Heart left ventricle (tissue), 16 donors: ENCODE measurements around the gene LUM. TPM values are rescaled to one million over a fixed set of nuclear protein-coding genes. Genes with fewer than 3 reads are reported as not detected.

ENCODE experiments used
- ATAC-seq, 4 donors: fragments of 200-7000 bp; cut with Tn5 transposase; one replicate each; pipeline ENCODE4 v1.9.1; 2020 to 2022; ENCODE audit warnings: moderate library complexity in 4 of 4, mild to moderate bottlenecking in 3 of 4, moderate number of reproducible peaks in 1 of 4
- DNase-seq, 5 donors: peaks; one replicate each; pipeline ENCODE4 v3.0.0-alpha.2; 2020
- H3K27ac ChIP-seq, 12 donors: fragments of 200-600 bp; sonication (generic) in 4 of 12; one replicate each; pipeline versions ENCODE4 v1.5.0 to v1.8.0; 2016 to 2022; ENCODE audit warnings: mild to moderate bottlenecking in 2 of 12
- H3K27me3 ChIP-seq, 9 donors: fragments of 200-600 bp; sonication (generic) in 2 of 9; one replicate each; pipeline versions ENCODE4 v1.5.1 to v1.8.0; 2016 to 2022; ENCODE audit warnings: mild to moderate bottlenecking in 3 of 9
- H3K36me3 ChIP-seq, 9 donors: fragments of 200-600 bp; sonication (generic) in 2 of 9; one replicate each; pipeline versions ENCODE4 v1.5.0 to v1.8.0; 2018 to 2022; ENCODE audit warnings: mild to moderate bottlenecking in 2 of 9
- H3K4me1 ChIP-seq, 12 donors: fragments of 200-600 bp; sonication (generic) in 4 of 12; one replicate each; pipeline versions ENCODE4 v1.5.0 to v1.8.0; 2016 to 2022; ENCODE audit warnings: mild to moderate bottlenecking in 3 of 12
- H3K4me3 ChIP-seq, 12 donors: fragments of 200-600 bp; sonication (generic) in 4 of 12; one replicate each; pipeline versions ENCODE4 v1.5.0 to v1.8.0; 2017 to 2022; ENCODE audit warnings: mild to moderate bottlenecking in 9 of 12, moderate library complexity in 4 of 12
- H3K9me3 ChIP-seq, 12 donors: fragments of 200-600 bp; sonication (generic) in 4 of 12; one replicate each; pipeline versions ENCODE4 v1.5.0 to v1.8.0; 2016 to 2022; ENCODE audit warnings: mild to moderate bottlenecking in 1 of 12
- CTCF ChIP-seq, 12 donors: fragments of 200-600 bp; sonication (generic) in 4 of 12; IDR thresholded peaks; one replicate each; pipeline versions ENCODE4 v1.5.0 to v1.8.0; 2018 to 2022; ENCODE audit warnings: antibody characterized with exemption in 12 of 12, mild to moderate bottlenecking in 5 of 12
- POLR2A ChIP-seq, 2 donors: fragments of 450-650 bp; IDR thresholded peaks; one replicate each; pipeline ENCODE4 v1.6.1; 2017; ENCODE audit warnings: antibody characterized with exemption in 2 of 2, mild to moderate bottlenecking in 2 of 2, moderate library complexity in 2 of 2
- WGBS, 4 donors: extraction: QIAGEN DNeasy Blood & Tissue Kit in 2 of 4; methylation state at CpG; one replicate each; pipeline versions ENCODE4 v1.1.5 to v1.1.7; 2013 to 2018; 5-methylcytosine and 5-hydroxymethylcytosine counted together
- intact Hi-C, 10 donors: fragments of 100-400 bp; cut with DNase I; formaldehyde crosslinking; loops; one replicate each; pipeline versions ENCODE4 v1.11.1 to v1.14.2; 2022
- long read RNA-seq, 3 donors: library from polyadenylated mRNA; unstranded; transcript quantifications; one replicate each; pipeline ENCODE4 v2.0.0, GENCODE V29; 2020 to 2021
- polyA plus RNA-seq, 2 donors: library from polyadenylated mRNA; stranded (reverse); fragments of 200-250 nt; gene quantifications; one replicate each; pipeline ENCODE4 v1.2.3, GENCODE V29; 2013
- total RNA-seq, 9 donors: library from RNA; depleted of rRNA in 2 of 9; stranded (reverse); fragments of >200 nt in 2 of 9; fragmentation: NEBNext Ultra II Directional in 3 of 9; extraction: Animal tissue kit (Norgen Biotek cat#: 25700) in 3 of 9; gene quantifications; one replicate each; pipeline versions ENCODE4 v1.1.0 to v1.2.4, GENCODE V29; 2016 to 2023
- donor health status: ischemic (EF 13 %, LVEDD 7.1; RV severe dilation, severe dysfunction).
- donor health status: healthy with polysubstance abuse.
- donor health status: DM: no; HTN: yes; CAD: no.
- donor health status: DM: no; HTN: no; CAD: no.
- donor health status: ischemic (EF 25% LVEDD 6.9; RV normal size, moderate dysfunction).
- donor health status: ischemic (EF 25% LVEDD 5.7; RV mildly dilated, moderate dysfunction).
- donor health status: healthy.
- donor health status: DM: yes; HTN: yes; CAD: no.
- donor health status: ischemic (EF 35%, LVEDD 5.7; RV mildly dilated, moderate dysfunction).
- donor health status: nonischemic (EF 11% LVEDD 7.7; RV severe dilation, severe dysfunction).
- donor health status: DM: yes; HTN: yes; CAD: no.
- donor health status: PGD.
- donor health status: ischemic (EF 29% LVEDD 5.4; RV normal size, mild dysfunction).
- donor health status: nonischemic (EF 23%, LVEDD 6.1; RV moderate dilation, normal function).

Gene LUM
- total RNA-seq (100 to 1,000 TPM in 5 of 9 donors, 10 to 100 TPM in 4; 25.3 to 249 (median 102) TPM), polyA plus RNA-seq (10 to 100 TPM; 21.8 to 36.4 TPM)
- long read RNA-seq, donor 1, transcript LUM-201 (3 exons, 3,008 nt), result major isoform, 50 of 55 reads
- long read RNA-seq, donor 1, partial matches to known transcripts, result 4 of 55 reads
- long read RNA-seq, donor 1, other reads (novel, unspliced or antisense), result 1 of 55 reads
- long read RNA-seq, donor 2, transcript LUM-201 (3 exons, 3,008 nt), result major isoform, 136 of 138 reads
- long read RNA-seq, donor 2, partial matches to known transcripts, result 1 of 138 reads
- long read RNA-seq, donor 2, other reads (novel, unspliced or antisense), result 1 of 138 reads
- long read RNA-seq, donor 3, transcript LUM-201 (3 exons, 3,008 nt), result major isoform, 78 of 78 reads
- long read RNA-seq, donor 3, partial matches to known transcripts, result 0 of 78 reads
- long read RNA-seq, donor 3, other reads (novel, unspliced or antisense), result 0 of 78 reads

GRCh38 chr12:91111366-91112325 lies at the start of gene LUM:
Gene LUM (minus strand): TSS chr12:91111494. CDS start chr12:91108979, 2,515 bp downstream.
- peak in 3 of 4 donors; percentile 71 to 79 (median 77) for ATAC-seq

GRCh38 chr12:91161009-91161408 lies 49.7 kb upstream of the LUM start:
- H3K27ac ChIP-seq, result no peak overlapping the region
- TF ChIP-seq POLR2A (IDR thresholded peaks at IDR 0.05), result no peak
- no peak for TF ChIP-seq CTCF (IDR thresholded peaks at IDR 0.05)
- peaks cover 0 to 77% (median 5%) of the 10 kb centered on the region in 9 donors for H3K36me3 ChIP-seq
- intact Hi-C loops, result no loop called here
- H3K4me1 ChIP-seq, result peaks cover 0 to 6% (median 0%) of the 10 kb centered on the region in 12 donors
- no peak overlapping the region for H3K4me3 ChIP-seq
- DNase-seq (no peak), ATAC-seq (no peak)
- no peaks in the 10 kb centered on the region for H3K27me3 ChIP-seq
- H3K9me3 ChIP-seq, result no peaks in the 10 kb centered on the region

More at GRCh38 chr12:91111366-91112325, at the start of gene LUM:
- peaks cover 0 to 2% (median 0%) of the 10 kb centered on the region in 9 donors for H3K36me3 ChIP-seq
- H3K4me1 ChIP-seq, result peaks cover 0 to 2% (median 0%) of the 10 kb centered on the region in 12 donors
- peak within 1 kb of the TSS in 9 of 12 donors; percentile 23 to 77 (median 45) for H3K27ac ChIP-seq
- H3K27me3 ChIP-seq, result no peaks in the 10 kb centered on the region
- H3K4me3 ChIP-seq, result peak within 1 kb of the TSS in 10 of 12 donors; percentile 0 to 64 (median 43)
- TF ChIP-seq CTCF (IDR thresholded peaks at IDR 0.05), result no peak
- TF ChIP-seq POLR2A (IDR thresholded peaks at IDR 0.05), result no peak
- no peaks in the 10 kb centered on the region for H3K9me3 ChIP-seq
- WGBS, 4 donors, result 27 to 35% (median 32%) methylated on average over 7 of the region's 7 CpGs
- peak in 4 of 5 donors; percentile 29 to 47 (median 35) for DNase-seq
- intact Hi-C loops, result loop anchor here in 1 of 10 donors (10.0 kb wide), 1 partner anchor 137 kb away; no protein-coding TSS in a partner anchor

- ATAC-seq (no peak), DNase-seq (no peak)
- H3K36me3 ChIP-seq, result peaks cover 0 to 98% (median 7%) of the 10 kb centered on the region in 9 donors
- no peaks in the 10 kb centered on the region for H3K27me3 ChIP-seq
- peaks cover 0 to 1% (median 0%) of the 10 kb centered on the region in 12 donors for H3K9me3 ChIP-seq
- no peak overlapping the region for H3K4me3 ChIP-seq
- H3K27ac ChIP-seq, result peak overlapping the region in 1 of 12 donors; percentile 1
- peaks cover 0 to 7% (median 0%) of the 10 kb centered on the region in 12 donors for H3K4me1 ChIP-seq
- intact Hi-C loops, result no loop called here
- WGBS, 4 donors, result 53 to 71% (median 60%) methylated on average over 2 of the region's 2 CpGs
- TF ChIP-seq POLR2A (IDR thresholded peaks at IDR 0.05) (no peak), CTCF (IDR thresholded peaks at IDR 0.05) (no peak)
Observed at GRCh38 chr12:91155990-91156389, 44.7 kb upstream of the LUM start.
